ENCODE data around the gene WNK2.

Gene WNK2

DNA sequence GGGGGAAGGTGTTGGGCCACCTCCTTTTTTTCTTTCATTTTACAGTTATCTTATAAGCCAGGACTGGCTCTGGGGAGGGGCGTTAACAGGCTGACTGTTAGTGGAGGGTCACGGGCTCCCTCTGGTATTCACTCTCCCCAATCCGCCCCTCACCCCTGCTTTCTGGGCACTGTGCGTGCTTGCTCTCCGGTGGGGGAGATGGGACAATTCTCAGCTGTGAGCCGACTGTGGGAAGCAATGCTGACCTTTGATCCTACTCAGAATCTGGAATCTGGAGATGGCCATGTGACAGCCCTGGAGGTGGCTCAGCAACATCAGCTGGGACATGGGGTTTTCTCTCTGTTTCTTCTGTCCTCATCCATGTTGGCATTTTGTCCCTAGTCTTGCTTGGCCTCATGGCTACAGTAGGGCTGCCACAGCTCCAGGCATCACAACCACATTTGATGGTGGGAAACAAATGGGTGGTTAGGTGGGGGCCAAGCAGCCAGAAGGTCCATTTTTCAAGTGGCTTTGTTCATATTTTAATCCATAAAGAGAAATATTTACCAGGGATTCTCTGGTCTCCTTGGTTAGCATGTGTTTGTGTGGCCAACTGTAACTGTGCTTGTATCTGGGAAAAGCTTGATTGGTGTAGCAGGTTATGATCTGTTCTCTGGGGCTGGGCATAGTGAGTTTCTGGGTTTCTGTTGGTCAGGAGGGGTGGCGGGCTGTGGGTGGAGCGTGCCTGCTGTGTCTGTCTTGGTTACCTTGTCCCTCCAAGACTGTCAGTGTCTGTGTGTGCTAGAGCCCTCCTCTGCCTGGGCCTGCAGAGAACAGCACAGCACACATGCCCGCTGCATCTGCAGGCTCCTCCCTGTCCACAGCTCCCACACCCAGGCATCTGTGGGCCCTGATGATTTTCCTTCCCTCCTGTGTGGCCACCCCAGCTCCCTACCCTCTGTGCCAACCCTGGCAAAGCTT, 12.4 kb downstream of the WNK2 start:
- Histone ChIP-seq H3K36me3 (ENCODE audit: insufficient read depth) (no peaks in the 10 kb centered on the region), H3K4me2 (no peak overlapping the region), H3K27ac (no peak overlapping the region), H3K9ac (no peak overlapping the region), H2AFZ (ENCODE audit: low read depth) (no peak overlapping the region), H3K27me3 (ENCODE audit: insufficient read depth, low read depth) (no peaks in the 10 kb centered on the region), H3K4me3 (IDR thresholded peaks at IDR 0.05; ENCODE audit: insufficient read depth, low read depth, low read length) (no peak overlapping the region), H3K79me2 (ENCODE audit: insufficient read depth, low read depth) (peaks cover 4% of the 10 kb centered on the region; the same call in 1 of the 2 replicates), H3K4me1 (ENCODE audit: low read depth, poor library complexity, severe bottlenecking) (peaks cover 12% of the 10 kb centered on the region), H4K20me1 (ENCODE audit: insufficient read depth) (no peaks in the 10 kb centered on the region)
- TF ChIP-seq, protein P1, sequence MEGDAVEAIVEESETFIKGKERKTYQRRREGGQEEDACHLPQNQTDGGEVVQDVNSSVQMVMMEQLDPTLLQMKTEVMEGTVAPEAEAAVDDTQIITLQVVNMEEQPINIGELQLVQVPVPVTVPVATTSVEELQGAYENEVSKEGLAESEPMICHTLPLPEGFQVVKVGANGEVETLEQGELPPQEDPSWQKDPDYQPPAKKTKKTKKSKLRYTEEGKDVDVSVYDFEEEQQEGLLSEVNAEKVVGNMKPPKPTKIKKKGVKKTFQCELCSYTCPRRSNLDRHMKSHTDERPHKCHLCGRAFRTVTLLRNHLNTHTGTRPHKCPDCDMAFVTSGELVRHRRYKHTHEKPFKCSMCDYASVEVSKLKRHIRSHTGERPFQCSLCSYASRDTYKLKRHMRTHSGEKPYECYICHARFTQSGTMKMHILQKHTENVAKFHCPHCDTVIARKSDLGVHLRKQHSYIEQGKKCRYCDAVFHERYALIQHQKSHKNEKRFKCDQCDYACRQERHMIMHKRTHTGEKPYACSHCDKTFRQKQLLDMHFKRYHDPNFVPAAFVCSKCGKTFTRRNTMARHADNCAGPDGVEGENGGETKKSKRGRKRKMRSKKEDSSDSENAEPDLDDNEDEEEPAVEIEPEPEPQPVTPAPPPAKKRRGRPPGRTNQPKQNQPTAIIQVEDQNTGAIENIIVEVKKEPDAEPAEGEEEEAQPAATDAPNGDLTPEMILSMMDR (conservative IDR thresholded peaks at IDR 0.05; ENCODE audit: low read depth, low read length): no peak

DNA sequence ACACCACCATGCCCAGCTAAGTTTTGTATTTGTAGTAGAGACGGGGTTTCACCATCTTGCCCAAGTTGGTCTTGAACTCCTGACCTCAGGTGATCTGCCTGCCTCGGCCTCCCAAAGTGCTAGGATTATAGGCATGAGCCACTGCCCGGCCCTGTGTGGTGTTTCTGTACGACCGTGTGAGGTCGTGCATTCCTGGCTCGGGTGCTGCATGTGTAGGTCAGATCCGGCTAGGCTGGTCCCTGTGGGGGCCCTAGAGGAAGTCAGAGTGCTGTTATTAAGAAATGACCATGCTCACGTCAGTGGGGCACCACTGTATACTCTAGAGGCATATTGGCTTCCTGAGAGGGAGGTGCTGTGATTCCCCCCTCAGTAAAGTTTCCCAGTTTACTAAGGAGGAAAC, 13.7 kb downstream of the WNK2 start:
- H2AFZ ChIP-seq (ENCODE audit: low read depth): no peak overlapping the region
- no peak overlapping the region for H3K27ac ChIP-seq
- no peaks in the 10 kb centered on the region for H3K27me3 ChIP-seq (ENCODE audit: insufficient read depth, low read depth)
- H3K79me2 ChIP-seq (ENCODE audit: insufficient read depth, low read depth): peaks cover 4% of the 10 kb centered on the region; the same call in 1 of the 2 replicates
- peaks cover 12% of the 10 kb centered on the region for H3K4me1 ChIP-seq (ENCODE audit: low read depth, poor library complexity, severe bottlenecking)
- H3K36me3 ChIP-seq (ENCODE audit: insufficient read depth): no peaks in the 10 kb centered on the region
- H4K20me1 ChIP-seq (ENCODE audit: insufficient read depth): no peaks in the 10 kb centered on the region
- H3K9ac ChIP-seq: no peak overlapping the region; the same call in 1 of the 2 replicates
- TF ChIP-seq, protein P1 (conservative IDR thresholded peaks at IDR 0.05; ENCODE audit: low read depth, low read length): no peak
- no peak overlapping the region; the same call in 1 of the 2 replicates for H3K4me2 ChIP-seq
- H3K4me3 ChIP-seq (IDR thresholded peaks at IDR 0.05; ENCODE audit: insufficient read depth, low read depth, low read length): no peak overlapping the region

DNA sequence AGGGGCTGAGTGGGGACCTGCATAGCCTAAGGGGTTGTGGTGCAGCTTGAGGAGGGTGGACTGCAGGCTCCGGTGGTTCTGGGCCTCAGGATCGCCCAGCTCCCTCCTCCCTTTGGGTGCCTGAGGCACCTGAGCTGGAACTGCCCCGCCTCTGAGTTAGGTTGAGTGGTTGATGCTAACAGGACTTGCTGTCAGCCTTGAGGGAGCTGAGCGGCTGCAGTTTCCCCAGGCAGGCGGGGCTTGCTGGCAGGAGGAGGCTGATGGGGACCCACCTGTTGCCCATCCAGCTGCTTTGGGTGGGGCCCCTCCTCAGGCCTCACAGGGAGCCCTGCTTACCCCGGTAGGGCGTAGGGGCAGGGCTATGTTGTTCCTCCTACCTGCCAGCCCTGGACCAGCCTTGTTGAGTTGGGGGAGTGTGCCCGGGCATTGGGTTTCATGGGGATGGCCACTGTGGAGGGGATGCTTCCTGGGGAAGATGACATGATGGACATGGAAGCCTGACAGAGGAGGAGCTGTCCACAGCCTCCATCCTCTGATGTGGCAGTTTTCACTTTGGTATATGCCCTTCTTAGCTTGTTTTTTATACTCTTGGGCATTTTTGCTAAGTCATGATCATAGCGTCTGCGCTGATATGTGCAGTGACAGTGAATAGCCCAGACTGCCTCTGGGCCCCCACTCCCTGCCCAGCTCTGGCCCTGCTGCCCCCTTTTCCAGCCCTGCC, 14.3 kb downstream of the WNK2 start:
- Histone ChIP-seq H3K9ac (no peak overlapping the region; the same call in 1 of the 2 replicates), H3K4me3 (IDR thresholded peaks at IDR 0.05; ENCODE audit: insufficient read depth, low read depth, low read length) (no peak overlapping the region), H3K79me2 (ENCODE audit: insufficient read depth, low read depth) (peaks cover 4% of the 10 kb centered on the region; the same call in 1 of the 2 replicates), H3K36me3 (ENCODE audit: insufficient read depth) (no peaks in the 10 kb centered on the region), H3K4me2 (no peak overlapping the region; the same call in 1 of the 2 replicates), H3K27me3 (ENCODE audit: insufficient read depth, low read depth) (no peaks in the 10 kb centered on the region), H2AFZ (ENCODE audit: low read depth) (no peak overlapping the region), H3K27ac (no peak overlapping the region), H3K4me1 (ENCODE audit: low read depth, poor library complexity, severe bottlenecking) (peaks cover 15% of the 10 kb centered on the region), H4K20me1 (ENCODE audit: insufficient read depth) (no peaks in the 10 kb centered on the region)
- TF ChIP-seq, protein P1 (conservative IDR thresholded peaks at IDR 0.05; ENCODE audit: low read depth, low read length): no peak

DNA sequence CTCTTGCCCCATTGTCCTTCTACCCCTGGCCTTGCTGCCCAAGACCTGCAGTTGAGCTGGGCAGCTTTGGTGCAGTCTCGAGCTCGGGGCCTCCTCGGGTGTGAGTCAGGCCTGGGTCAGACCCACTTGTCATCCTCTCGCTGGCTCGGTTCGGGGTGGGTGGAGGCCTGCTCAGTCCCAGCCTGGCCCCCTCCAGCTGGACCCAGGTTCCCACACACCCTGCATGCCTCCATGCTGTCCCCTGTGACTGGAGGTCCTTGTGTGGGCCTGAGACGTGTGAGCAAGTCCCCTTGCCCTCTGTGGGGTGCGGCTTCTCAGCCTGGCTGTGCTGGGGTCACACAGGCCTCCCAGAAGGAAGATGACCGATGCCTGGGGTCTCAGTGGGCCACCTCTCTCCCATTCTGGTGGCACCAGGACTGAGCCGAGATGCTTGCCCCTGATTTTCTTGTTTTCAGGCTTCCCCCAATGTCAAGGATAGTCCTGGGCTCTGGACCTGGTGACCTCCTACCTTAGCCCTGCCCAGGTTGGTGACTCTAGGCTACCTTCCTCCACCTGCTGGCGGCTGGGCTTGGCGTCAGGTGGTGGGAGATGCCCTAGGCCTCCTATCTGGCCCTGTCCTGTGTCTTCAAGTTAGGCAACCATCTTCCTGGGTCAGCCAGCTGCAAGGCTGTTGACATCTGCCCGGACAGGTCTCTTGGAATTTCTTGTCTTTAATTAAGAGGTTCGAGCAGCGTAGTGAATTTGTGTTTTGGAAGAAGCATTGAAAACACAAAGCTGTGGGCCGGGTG, 15.1 kb downstream of the WNK2 start:
- Histone ChIP-seq H3K4me3 (IDR thresholded peaks at IDR 0.05; ENCODE audit: insufficient read depth, low read depth, low read length) (no peak overlapping the region), H3K9ac (no peak overlapping the region), H3K27ac (no peak overlapping the region), H3K36me3 (ENCODE audit: insufficient read depth) (no peaks in the 10 kb centered on the region), H3K4me2 (no peak overlapping the region), H3K27me3 (ENCODE audit: insufficient read depth, low read depth) (no peaks in the 10 kb centered on the region), H4K20me1 (ENCODE audit: insufficient read depth) (no peaks in the 10 kb centered on the region), H3K4me1 (ENCODE audit: low read depth, poor library complexity, severe bottlenecking) (peaks cover 15% of the 10 kb centered on the region), H2AFZ (ENCODE audit: low read depth) (no peak overlapping the region), H3K79me2 (ENCODE audit: insufficient read depth, low read depth) (peaks cover 4% of the 10 kb centered on the region; the same call in 1 of the 2 replicates)
- TF ChIP-seq, protein P1 (conservative IDR thresholded peaks at IDR 0.05; ENCODE audit: low read depth, low read length): no peak

Data from KMS-11 (cell line).